Type B pancreatic cell (in vitro differentiated cells): ENCODE measurements around the gene HSPG2. TPM values are rescaled to one million over a fixed set of nuclear protein-coding genes. Genes with fewer than 3 reads are reported as not detected.
A peak's percentile ranks its signal among the peaks of the same experiment; 100 is the strongest.
"Not testable (repeated sequence)": the region's sequence is repeated elsewhere in the genome, so short reads cannot be mapped to it uniquely, and the experiment has no call there.

Experiments
- DNase-seq: peaks from one replicate; pipeline ENCODE4 v3.0.0; 2021; ENCODE audit warnings: mixed read lengths; ENCODE audit not compliant: unreplicated experiment; ENCODE audit errors: extremely low spot score
- H3K27ac Mint-ChIP-seq: 2 replicates; pipeline ENCODE4 v1.8.0; 2021; ENCODE audit warnings: mild to moderate bottlenecking, mixed read lengths
- H3K27me3 Mint-ChIP-seq: 2 replicates; pipeline ENCODE4 v1.8.0; 2021; ENCODE audit warnings: mixed read lengths
- H3K36me3 Mint-ChIP-seq: 2 replicates; pipeline ENCODE4 v1.8.0; 2021; ENCODE audit warnings: mixed read lengths
- H3K4me1 Mint-ChIP-seq: one replicate; pipeline ENCODE4 v1.8.0; 2021; ENCODE audit warnings: mixed read lengths; ENCODE audit not compliant: unreplicated experiment
- H3K4me3 Mint-ChIP-seq: 2 replicates; pipeline ENCODE4 v1.8.0; 2021; ENCODE audit warnings: mild to moderate bottlenecking, mixed read lengths
- H3K9me3 Mint-ChIP-seq: 2 replicates; pipeline ENCODE4 v1.8.0; 2021; ENCODE audit warnings: mixed read lengths
- CTCF ChIP-seq: fragments of 200-600 bp; sonication (generic); conservative IDR thresholded peaks from 2 replicates; pipeline ENCODE4 v1.5.0; 2021; ENCODE audit warnings: antibody characterized with exemption, mild to moderate bottlenecking
- total RNA-seq: library from RNA; stranded (reverse); gene quantifications from 2 replicates; pipeline ENCODE4 v1.2.1, GENCODE V29; 2021; ENCODE audit warnings: low replicate concordance

HSPG2 gene
- total RNA-seq, 1 donor from 2014 or later, result 130 TPM

GRCh38 chr1:21970523-21970922, 33.4 kb upstream of the HSPG2 start:
- H3K27ac Mint-ChIP-seq, result peak overlapping the region; percentile 36
- not testable (repeated sequence) for H3K27me3 Mint-ChIP-seq, H3K4me3 Mint-ChIP-seq, H3K9me3 Mint-ChIP-seq, H3K36me3 Mint-ChIP-seq, DNase-seq
- peaks cover 12% of the 10 kb centered on the region for H3K4me1 Mint-ChIP-seq

- not testable (repeated sequence) for H3K9me3 Mint-ChIP-seq, H3K36me3 Mint-ChIP-seq, H3K4me1 Mint-ChIP-seq, H3K4me3 Mint-ChIP-seq, H3K27me3 Mint-ChIP-seq, H3K27ac Mint-ChIP-seq, DNase-seq
These were observed 32.0 kb upstream of the HSPG2 start for GRCh38 chr1:21969066-21969465.

GRCh38 chr1:21967216-21967615, 30.1 kb upstream of the HSPG2 start:
- H3K27ac Mint-ChIP-seq, H3K27me3 Mint-ChIP-seq, H3K9me3 Mint-ChIP-seq, H3K4me3 Mint-ChIP-seq, H3K4me1 Mint-ChIP-seq, H3K36me3 Mint-ChIP-seq, DNase-seq: not testable (repeated sequence)

- Mint-ChIP-seq H3K4me1 (peaks cover 9% of the 10 kb centered on the region), H3K9me3 (no peaks in the 10 kb centered on the region), H3K27me3 (peaks cover 3% of the 10 kb centered on the region), H3K27ac (no peak overlapping the region), H3K36me3 (no peaks in the 10 kb centered on the region), H3K4me3 (no peak overlapping the region)
- no peak for DNase-seq
- TF ChIP-seq CTCF, result no peak
These were observed 29.3 kb upstream of the HSPG2 start for GRCh38 chr1:21966247-21967000.

- peak; percentile 94 for TF ChIP-seq CTCF
- Mint-ChIP-seq H3K9me3 (no peaks in the 10 kb centered on the region), H3K27me3 (peaks cover 3% of the 10 kb centered on the region), H3K4me1 (peaks cover 5% of the 10 kb centered on the region), H3K4me3 (no peak overlapping the region), H3K36me3 (no peaks in the 10 kb centered on the region), H3K27ac (peak overlapping the region; percentile 51)
- peak; percentile 83 for DNase-seq
These were observed 26.5 kb upstream of the HSPG2 start for GRCh38 chr1:21963477-21964217.

GRCh38 chr1:21961799-21962198, 24.7 kb upstream of the HSPG2 start:
- peaks cover 12% of the 10 kb centered on the region for H3K4me1 Mint-ChIP-seq
- no peaks in the 10 kb centered on the region for H3K9me3 Mint-ChIP-seq
- H3K27me3 Mint-ChIP-seq, result peaks cover 3% of the 10 kb centered on the region
- no peak overlapping the region for H3K27ac Mint-ChIP-seq
- H3K4me3 Mint-ChIP-seq, result no peak overlapping the region
- no peak for TF ChIP-seq CTCF
- DNase-seq, result no peak
- no peaks in the 10 kb centered on the region for H3K36me3 Mint-ChIP-seq

GRCh38 chr1:21961337-21961736, 24.2 kb upstream of the HSPG2 start:
- TF ChIP-seq CTCF, result no peak
- no peak for DNase-seq
- Mint-ChIP-seq H3K27me3 (peaks cover 3% of the 10 kb centered on the region), H3K36me3 (no peaks in the 10 kb centered on the region), H3K4me1 (peaks cover 12% of the 10 kb centered on the region), H3K4me3 (no peak overlapping the region), H3K27ac (no peak overlapping the region), H3K9me3 (no peaks in the 10 kb centered on the region)
